MCF 10A (cell line): Measurements from ENCODE around the gene GNA15. TPM values are rescaled to one million over a fixed set of nuclear protein-coding genes. Genes with fewer than 3 reads are reported as not detected.

Experiments
- BruUV-seq: library from RNA; stranded (reverse); fragments of 400-500 nt; replicated peaks from 2 replicates; lab custom pipeline; 2021; lab: Mats Ljungman, UMichigan
- CTCF ChIA-PET: fragments of 300-600 bp; sonication (Branson Sonifier 250); formaldehyde crosslinking; extraction: SDS; loops from one replicate; lab custom pipeline; 2021; ENCODE audit warnings: antibody characterized with exemption, inconsistent platforms; lab: Yijun Ruan, JAX
- POLR2A ChIA-PET: fragments of 300-600, 350-650 bp; sonication (Branson Sonifier 250); formaldehyde crosslinking; extraction: SDS; loops from one replicate; lab custom pipeline; 2020; ENCODE audit warnings: antibody characterized with exemption, inconsistent platforms; lab: Yijun Ruan, JAX
- DNase-seq: peaks from one replicate; pipeline ENCODE4 v3.0.0-alpha.2; 2018; ENCODE audit not compliant: unreplicated experiment
- H3K27ac Mint-ChIP-seq: one replicate; pipeline ENCODE4 v1.8.0; 2022; ENCODE audit warnings: mild to moderate bottlenecking, low read depth, mixed read lengths; ENCODE audit not compliant: unreplicated experiment
- H3K27me3 Mint-ChIP-seq: one replicate; pipeline ENCODE4 v1.8.0; 2022; ENCODE audit warnings: mixed read lengths; ENCODE audit not compliant: insufficient read depth, unreplicated experiment
- H3K36me3 Mint-ChIP-seq: one replicate; pipeline ENCODE4 v1.8.0; 2022; ENCODE audit warnings: mild to moderate bottlenecking, moderate library complexity, mixed read lengths; ENCODE audit not compliant: insufficient read depth, unreplicated experiment
- H3K4me1 Mint-ChIP-seq: one replicate; pipeline ENCODE4 v1.8.0; 2022; ENCODE audit warnings: mixed read lengths; ENCODE audit not compliant: insufficient read depth, unreplicated experiment
- H3K4me3 Mint-ChIP-seq: one replicate; pipeline ENCODE4 v1.8.0; 2022; ENCODE audit warnings: mild to moderate bottlenecking, moderate library complexity, mixed read lengths; ENCODE audit not compliant: unreplicated experiment
- H3K9me3 Mint-ChIP-seq: one replicate; pipeline ENCODE4 v1.8.0; 2022; ENCODE audit warnings: mixed read lengths; ENCODE audit not compliant: unreplicated experiment
- CTCF ChIP-seq: fragments of 200-600 bp; IDR thresholded peaks from one replicate; pipeline ENCODE4 v1.8.0; 2022; ENCODE audit warnings: antibody characterized with exemption, mild to moderate bottlenecking; ENCODE audit not compliant: unreplicated experiment
- intact Hi-C: fragments of 100-400 bp; cut with micrococcal nuclease; formaldehyde crosslinking; loops from 2 replicates; pipeline ENCODE4 v1.14.1; 2022
- total RNA-seq: library from RNA; stranded (reverse); gene quantifications from 2 replicates; pipeline ENCODE4 v1.2.3, GENCODE V29; 2022

GNA15 gene
- total RNA-seq, 1 experiment from 2014 or later: 47.1 TPM

- TF ChIP-seq CTCF: no peak
- Mint-ChIP-seq H3K27me3 (no peaks in the 10 kb centered on the region), H3K27ac (peak overlapping the region; percentile 97), H3K4me3 (peak overlapping the region; percentile 93), H3K9me3 (no peaks in the 10 kb centered on the region), H3K4me1 (peaks cover 24% of the 10 kb centered on the region), H3K36me3 (peaks cover 12% of the 10 kb centered on the region)
- CTCF ChIA-PET: interaction anchor here (0.5 to 0.7 kb wide), 2 partner anchors 57 to 297 kb away, joined by 4 read pairs; partner anchors contain the start of gene SMIM44
- intact Hi-C loops: no loop called here
- no peak for DNase-seq
- POLR2A ChIA-PET: interaction anchor here (0.6 to 2.0 kb wide), 11 partner anchors 10 to 1063 kb away, joined by 3 to 7 read pairs (median 3); partner anchors contain the start of genes GNA15 and LMNB2
- TSS peak; percentile 20 for BruUV-seq
Measured at GRCh38 chr19:3186160-3186688, 50.4 kb downstream of the GNA15 start.

GRCh38 chr19:3186891-3187661, 51.2 kb downstream of the GNA15 start:
- no peak for TF ChIP-seq CTCF
- intact Hi-C loops: no loop called here
- Mint-ChIP-seq H3K4me1 (peaks cover 24% of the 10 kb centered on the region), H3K27ac (peak overlapping the region; percentile 97), H3K9me3 (no peaks in the 10 kb centered on the region), H3K4me3 (peak overlapping the region; percentile 93), H3K36me3 (peaks cover 12% of the 10 kb centered on the region), H3K27me3 (no peaks in the 10 kb centered on the region)
- no peak for DNase-seq
- no TSS peak for BruUV-seq
- ChIA-PET POLR2A (interaction anchor here (0.7 to 1.2 kb wide), 5 partner anchors 11 to 1062 kb away, joined by 3 to 4 read pairs (median 4); no protein-coding TSS in a partner anchor), CTCF (interaction anchor here (0.6 to 0.7 kb wide), 3 partner anchors 58 to 97 kb away, joined by 3 to 4 read pairs (median 4); no protein-coding TSS in a partner anchor)

GRCh38 chr19:3187662-3188511, 52.1 kb downstream of the GNA15 start:
- ChIA-PET CTCF (interaction anchor here (0.6 to 0.7 kb wide), 3 partner anchors 16 to 98 kb away, joined by 3 to 5 read pairs (median 4); no protein-coding TSS in a partner anchor), POLR2A (interaction anchor here (0.6 kb wide), 1 partner anchor 11 kb away, joined by 3 read pairs; no protein-coding TSS in a partner anchor)
- Mint-ChIP-seq H3K4me1 (peaks cover 24% of the 10 kb centered on the region), H3K27me3 (no peaks in the 10 kb centered on the region), H3K27ac (peak overlapping the region; percentile 97), H3K36me3 (peaks cover 12% of the 10 kb centered on the region), H3K9me3 (no peaks in the 10 kb centered on the region), H3K4me3 (peak overlapping the region; percentile 93)
- intact Hi-C loops: no loop called here
- no peak for TF ChIP-seq CTCF
- BruUV-seq: no TSS peak
- no peak for DNase-seq
